ENCODE results near the gene HIF1AN.

HIF1AN gene

DNA sequence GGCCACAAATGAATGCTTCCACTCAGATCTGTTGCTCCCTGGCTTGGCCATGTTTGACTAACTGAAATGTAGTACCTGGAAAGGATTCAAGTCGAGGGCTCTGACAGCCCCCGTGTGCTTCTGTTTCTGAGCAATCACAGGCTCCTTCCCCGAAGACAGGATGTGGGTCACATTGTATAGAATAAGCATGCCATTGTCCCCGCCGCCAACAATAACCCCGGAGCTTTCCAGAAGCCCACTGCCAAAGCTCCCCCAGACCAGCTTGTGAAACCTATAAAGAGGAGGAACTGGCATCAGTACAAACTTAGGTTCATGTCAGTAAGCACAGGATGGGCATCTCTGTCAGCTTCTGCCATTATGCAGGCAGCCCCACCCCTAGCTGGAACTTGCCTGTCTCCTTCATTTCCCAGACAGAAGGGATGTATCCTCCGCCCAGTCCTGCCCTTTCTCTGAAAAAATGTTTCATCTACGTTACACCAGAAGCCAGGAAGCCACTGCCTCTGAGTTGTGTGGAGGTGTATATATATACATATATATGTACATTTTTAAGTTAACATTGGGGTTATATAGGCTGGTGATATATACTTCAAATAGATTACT lies 26.4 kb upstream of the HIF1AN start:
- TF ChIP-seq, protein P1, sequence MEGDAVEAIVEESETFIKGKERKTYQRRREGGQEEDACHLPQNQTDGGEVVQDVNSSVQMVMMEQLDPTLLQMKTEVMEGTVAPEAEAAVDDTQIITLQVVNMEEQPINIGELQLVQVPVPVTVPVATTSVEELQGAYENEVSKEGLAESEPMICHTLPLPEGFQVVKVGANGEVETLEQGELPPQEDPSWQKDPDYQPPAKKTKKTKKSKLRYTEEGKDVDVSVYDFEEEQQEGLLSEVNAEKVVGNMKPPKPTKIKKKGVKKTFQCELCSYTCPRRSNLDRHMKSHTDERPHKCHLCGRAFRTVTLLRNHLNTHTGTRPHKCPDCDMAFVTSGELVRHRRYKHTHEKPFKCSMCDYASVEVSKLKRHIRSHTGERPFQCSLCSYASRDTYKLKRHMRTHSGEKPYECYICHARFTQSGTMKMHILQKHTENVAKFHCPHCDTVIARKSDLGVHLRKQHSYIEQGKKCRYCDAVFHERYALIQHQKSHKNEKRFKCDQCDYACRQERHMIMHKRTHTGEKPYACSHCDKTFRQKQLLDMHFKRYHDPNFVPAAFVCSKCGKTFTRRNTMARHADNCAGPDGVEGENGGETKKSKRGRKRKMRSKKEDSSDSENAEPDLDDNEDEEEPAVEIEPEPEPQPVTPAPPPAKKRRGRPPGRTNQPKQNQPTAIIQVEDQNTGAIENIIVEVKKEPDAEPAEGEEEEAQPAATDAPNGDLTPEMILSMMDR (conservative IDR thresholded peaks at IDR 0.05): no peak

DNA sequence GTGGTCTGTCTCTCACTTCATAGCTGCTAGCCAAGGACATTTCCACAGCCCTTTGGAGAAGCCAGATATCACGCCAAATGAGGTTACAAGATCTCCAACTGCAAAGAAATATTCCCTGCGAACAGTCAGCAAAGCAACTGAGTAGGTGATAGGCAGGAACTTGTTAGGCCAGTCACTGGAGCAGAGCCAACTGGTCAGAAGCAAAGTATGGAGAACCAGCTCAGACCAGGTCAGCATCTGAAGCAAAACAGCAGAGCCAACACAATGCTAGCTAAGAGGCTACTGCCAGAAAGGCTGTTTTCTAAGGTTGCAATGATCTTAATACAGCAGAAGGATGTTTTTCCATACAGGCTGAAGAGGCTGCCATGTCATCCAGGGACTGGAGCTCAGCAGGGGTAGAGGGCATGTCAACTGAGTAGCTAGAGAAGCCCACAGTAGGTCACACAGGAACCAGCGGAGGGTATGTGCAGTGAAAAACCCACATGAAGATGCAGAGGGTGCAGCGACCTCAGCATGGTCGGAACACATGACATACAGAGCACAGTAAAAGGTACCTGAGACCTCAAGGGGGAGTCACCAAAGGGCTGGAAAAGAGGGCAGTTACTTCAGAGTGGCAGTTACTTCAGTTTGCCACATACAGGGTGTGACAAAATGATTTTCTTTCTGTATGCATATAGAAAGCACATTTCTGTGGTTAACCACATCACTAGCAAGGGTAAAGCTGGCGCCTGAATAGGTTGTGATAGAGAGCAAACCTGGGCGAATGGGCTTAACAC lies 25.0 kb upstream of the HIF1AN start:
- peak overlapping the region; percentile 54 for H3K27ac ChIP-seq
- TF ChIP-seq, protein P1 (conservative IDR thresholded peaks at IDR 0.05): no peak

More for the DNA sequence above, 26.4 kb upstream of the HIF1AN start:
- H3K27ac ChIP-seq: no peak overlapping the region

DNA sequence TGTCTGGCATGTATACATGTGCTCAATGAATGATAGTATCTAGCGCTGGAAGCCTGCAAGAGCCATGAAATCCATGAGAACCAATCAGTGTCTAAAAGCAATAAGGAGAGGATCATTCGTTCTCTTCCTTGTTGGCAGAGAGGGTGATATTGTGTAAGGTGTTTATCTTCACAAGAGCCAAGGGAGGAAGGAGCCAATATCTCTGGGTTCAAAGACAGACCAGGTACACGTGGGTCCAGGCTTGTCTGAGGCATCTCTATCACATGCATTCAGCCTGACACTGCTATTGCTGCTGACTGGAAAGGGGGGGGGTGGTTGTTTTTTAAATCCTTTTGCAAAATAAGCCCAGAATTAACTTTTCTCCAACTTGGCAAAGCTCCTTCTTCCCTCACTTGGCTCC lies 20.1 kb upstream of the HIF1AN start:
- TF ChIP-seq, protein P1 (conservative IDR thresholded peaks at IDR 0.05): no peak
- H3K27ac ChIP-seq: no peak overlapping the region

DNA sequence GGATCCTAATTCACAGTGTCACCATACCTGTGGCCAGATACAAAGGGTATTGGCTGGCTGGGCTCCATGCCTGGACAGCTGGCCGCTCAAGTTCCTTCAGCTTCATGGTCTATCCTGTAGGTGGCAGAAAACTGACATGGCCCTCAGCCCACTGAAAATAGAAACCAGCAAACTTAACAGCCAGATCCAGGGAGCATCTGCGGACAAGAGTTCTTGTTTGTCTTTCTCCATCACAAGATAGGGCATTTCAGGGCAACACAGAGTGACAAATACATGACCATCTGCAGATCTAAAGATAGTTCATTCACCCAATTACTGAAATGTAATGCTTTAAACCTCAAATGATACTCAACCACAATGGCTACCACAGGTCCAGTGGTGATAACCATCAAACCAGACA lies 18.9 kb upstream of the HIF1AN start:
- TF ChIP-seq, protein P1 (conservative IDR thresholded peaks at IDR 0.05): no peak; the same call in 1 of the 2 replicates
- no peak overlapping the region for H3K27ac ChIP-seq

DNA sequence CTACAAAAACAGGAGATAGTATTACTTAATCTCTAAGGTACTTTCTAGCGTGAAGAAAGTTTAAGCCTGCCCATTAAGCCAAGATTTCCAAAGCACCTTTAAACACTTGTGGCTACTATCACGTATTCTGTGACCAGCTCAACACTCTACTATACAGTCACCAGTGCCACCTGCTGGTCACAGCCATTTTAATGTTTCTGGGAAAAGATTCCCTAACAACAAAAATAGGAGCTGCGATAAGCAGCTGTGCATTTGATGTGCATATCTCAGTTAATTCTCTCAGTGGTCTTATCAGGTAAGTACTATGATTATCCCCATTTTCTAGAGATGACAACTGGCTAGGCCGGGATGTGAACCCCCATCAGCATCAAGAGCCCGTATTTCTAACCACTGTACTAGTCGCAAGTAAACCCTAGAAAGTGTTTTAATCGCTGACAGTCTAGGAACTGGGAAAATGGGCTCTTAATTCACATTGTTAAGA lies 16.9 kb upstream of the HIF1AN start:
- TF ChIP-seq, protein P1 (conservative IDR thresholded peaks at IDR 0.05): peak; percentile 85
- no peak overlapping the region for H3K27ac ChIP-seq

DNA sequence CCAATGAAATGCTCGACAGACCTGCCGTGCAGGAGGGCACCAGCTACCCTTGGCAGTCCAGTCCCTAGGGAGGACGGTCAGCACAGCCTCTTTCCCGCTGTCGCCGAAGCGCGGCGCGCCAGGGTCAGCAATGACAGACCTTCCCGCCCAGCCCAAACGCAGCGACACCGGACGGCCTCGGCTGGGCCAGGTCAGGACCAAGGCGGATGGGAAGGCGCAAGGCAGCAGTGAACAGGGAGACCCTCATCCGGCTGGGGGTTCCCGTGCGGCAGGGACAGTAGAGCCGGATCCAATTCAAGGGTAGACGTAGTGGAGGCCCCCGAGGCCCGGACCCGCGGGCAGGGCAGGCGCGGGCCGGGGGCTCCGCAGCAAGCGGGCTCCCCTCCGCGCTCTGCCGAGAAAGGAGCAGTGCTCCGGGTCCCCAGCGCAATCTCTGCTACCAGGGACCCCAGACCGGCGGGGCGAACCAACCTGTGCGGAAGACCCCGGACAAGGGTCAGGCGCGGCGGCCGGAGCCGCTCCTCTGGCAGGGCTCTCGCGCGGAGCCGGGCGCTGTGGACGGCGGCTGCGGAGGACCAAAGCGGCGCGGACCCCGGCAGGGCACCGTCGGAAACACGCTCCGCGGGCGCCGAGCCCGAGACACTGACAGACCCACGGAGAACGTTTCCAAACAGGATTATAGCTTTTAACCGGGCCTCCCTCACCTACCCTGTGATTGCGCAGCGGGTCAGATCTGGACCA lies 16.3 kb upstream of the HIF1AN start, which contains the start of gene SEC31B:
Gene SEC31B, minus strand, starts transcription at position 551 of the 741 bp plus-strand sequence. CDS start 2,909 bp downstream, outside the sequence.
- H3K27ac ChIP-seq: no peak within 1 kb of the TSS
- TF ChIP-seq, protein P1 (conservative IDR thresholded peaks at IDR 0.05): no peak

DNA sequence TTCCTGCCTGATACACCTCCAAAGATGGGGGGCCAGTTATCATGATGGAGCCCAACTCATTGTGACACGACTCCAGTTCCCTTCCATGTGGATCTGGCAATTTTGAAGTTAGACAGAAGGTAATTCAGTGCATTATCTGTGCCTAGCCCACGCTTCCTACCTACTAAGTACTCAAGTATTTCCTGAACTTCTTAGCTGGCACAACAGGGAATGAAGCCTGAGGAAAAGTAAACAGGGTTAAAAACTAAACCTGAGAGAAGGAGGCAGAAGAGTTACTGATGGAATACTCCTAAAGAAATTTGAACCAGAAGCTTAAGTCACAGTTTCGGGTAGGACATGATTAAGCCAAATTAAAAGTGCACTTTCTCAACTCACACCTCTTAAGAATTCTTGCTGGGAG lies 14.9 kb upstream of the HIF1AN start:
- H3K27ac ChIP-seq: no peak overlapping the region
- TF ChIP-seq, protein P1 (conservative IDR thresholded peaks at IDR 0.05): no peak

Data from VCaP (cell line).